Heart right ventricle (tissue), 16 donors: ENCODE measurements around the gene RAD51B. TPM values are rescaled to one million over a fixed set of nuclear protein-coding genes. Genes with fewer than 3 reads are reported as not detected.

Source experiments
- ATAC-seq, 8 donors: fragments of 200-7000 bp; cut with Tn5 transposase; one replicate each; pipeline ENCODE4 v1.9.1; 2020; ENCODE audit warnings: mild to moderate bottlenecking in 8 of 8, moderate library complexity in 8 of 8, moderate number of reproducible peaks in 1 of 8
- DNase-seq, 2 donors: peaks; one replicate each; pipeline ENCODE4 v3.0.0-alpha.2; 2020
- H3K27ac ChIP-seq, 10 donors: fragments of 200-600 bp; sonication (generic) in 2 of 10; one replicate each; pipeline versions ENCODE4 v1.5.0 to v1.8.0; 2020 to 2022; ENCODE audit warnings: mild to moderate bottlenecking in 3 of 10
- H3K27me3 ChIP-seq, 7 donors: fragments of 200-600 bp; one replicate each; pipeline ENCODE4 v1.8.0; 2021 to 2022; ENCODE audit warnings: mild to moderate bottlenecking in 2 of 7
- H3K36me3 ChIP-seq, 9 donors: fragments of 200-600 bp; sonication (generic) in 1 of 9; one replicate each; pipeline versions ENCODE4 v1.5.0 to v1.8.0; 2020 to 2022; ENCODE audit warnings: mild to moderate bottlenecking in 2 of 9
- H3K4me1 ChIP-seq, 9 donors: fragments of 200-600 bp; sonication (generic) in 1 of 9; one replicate each; pipeline versions ENCODE4 v1.5.0 to v1.8.0; 2020 to 2022; ENCODE audit warnings: mild to moderate bottlenecking in 4 of 9
- H3K4me3 ChIP-seq, 10 donors: fragments of 200-600 bp; sonication (generic) in 2 of 10; one replicate each; pipeline versions ENCODE4 v1.5.0 to v1.8.0; 2020 to 2022; ENCODE audit warnings: mild to moderate bottlenecking in 7 of 10, moderate library complexity in 2 of 10
- H3K9me3 ChIP-seq, 11 donors: fragments of 200-600 bp in 10 of 11; sonication (generic) in 2 of 11; one replicate each; pipeline versions ENCODE4 v1.5.0 to v1.8.0; 2013 to 2022; ENCODE audit warnings: mild to moderate bottlenecking in 2 of 11, control low read depth in 1 of 11, moderate library complexity in 1 of 11
- CTCF ChIP-seq, 9 donors: fragments of 200-600 bp; sonication (generic) in 2 of 9; IDR thresholded peaks; one replicate each; pipeline versions ENCODE4 v1.5.0 to v1.8.0; 2021 to 2022; ENCODE audit warnings: antibody characterized with exemption in 9 of 9, mild to moderate bottlenecking in 5 of 9, moderate library complexity in 1 of 9
- WGBS, 2 donors: extraction: QIAGEN DNeasy Blood & Tissue Kit; methylation state at CpG; one replicate each; pipeline ENCODE4 v1.1.7; 2013; ENCODE audit warnings: inconsistent platforms in 1 of 2; 5-methylcytosine and 5-hydroxymethylcytosine counted together
- intact Hi-C, 10 donors: fragments of 100-400 bp; cut with DNase I; formaldehyde crosslinking; loops; one replicate each; pipeline versions ENCODE4 v1.11.1 to v1.14.2; 2022
- polyA plus RNA-seq, 2 donors: library from polyadenylated mRNA; stranded (reverse); fragments of 200-250 nt; gene quantifications; one replicate each; pipeline ENCODE4 v1.2.3, GENCODE V29; 2013
- total RNA-seq, 10 donors: library from RNA; stranded (reverse); fragmentation: NEBNext Ultra II Directional in 3 of 10; extraction: Animal tissue kit (Norgen Biotek cat#: 25700) in 3 of 10; gene quantifications; one replicate each; pipeline versions ENCODE4 v1.2.1 to v1.2.4, GENCODE V29; 2021 to 2023
- donor health status: Arrhythmogenic right ventricular cardiomyopathy.
- donor health status: ischemic (EF 13 %, LVEDD 7.1; RV severe dilation, severe dysfunction).
- donor health status: healthy with polysubstance abuse.
- donor health status: DM: no; HTN: yes; CAD: no.
- donor health status: DM: no; HTN: no; CAD: no.
- donor health status: ischemic (EF 25% LVEDD 6.9; RV normal size, moderate dysfunction).
- donor health status: ischemic (EF 25% LVEDD 5.7; RV mildly dilated, moderate dysfunction).
- donor health status: healthy.
- donor health status: DM: yes; HTN: yes; CAD: no.
- donor health status: Ischemic cardiomyopathy.
- donor health status: ischemic (EF 35%, LVEDD 5.7; RV mildly dilated, moderate dysfunction).
- donor health status: nonischemic (EF 11% LVEDD 7.7; RV severe dilation, severe dysfunction).
- donor health status: DM: yes; HTN: yes; CAD: no.
- donor health status: PGD.
- donor health status: ischemic (EF 29% LVEDD 5.4; RV normal size, mild dysfunction).
- donor health status: nonischemic (EF 23%, LVEDD 6.1; RV moderate dilation, normal function).

RAD51B gene
- total and polyA plus RNA-seq, 12 donors = 0.88 to 8.6 (median 3.5) TPM

DNA sequence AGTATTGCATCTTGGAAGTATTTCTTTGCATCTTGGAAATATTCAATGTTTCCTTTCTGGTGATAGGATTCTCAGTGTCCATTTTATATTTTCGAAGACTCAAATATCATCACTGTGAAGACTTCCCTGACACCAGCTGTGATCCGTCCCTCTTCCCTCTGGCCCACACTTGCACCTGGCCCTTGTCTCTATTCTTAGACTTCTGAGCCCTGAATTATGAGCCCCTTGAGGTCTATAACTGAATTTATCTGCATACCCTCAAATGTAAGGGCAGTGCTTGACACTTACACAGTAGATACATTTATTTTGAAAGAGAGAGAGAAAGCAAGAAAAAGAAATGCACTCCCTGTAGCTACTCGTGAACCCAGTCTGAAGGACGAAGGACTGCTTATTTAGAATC is 596.6 kb downstream of the RAD51B start:
- Histone ChIP-seq H3K4me3 (no peak overlapping the region), H3K9me3 (no peaks in the 10 kb centered on the region), H3K4me1 (peaks cover 0 to 24% (median 4%) of the 10 kb centered on the region in 9 donors), H3K27ac (no peak overlapping the region), H3K27me3 (no peaks in the 10 kb centered on the region), H3K36me3 (no peaks in the 10 kb centered on the region)
- DNase-seq (no peak), ATAC-seq (no peak)
- TF ChIP-seq CTCF (IDR thresholded peaks at IDR 0.05) = no peak
- intact Hi-C loops = no loop called here
- 89 to 91% methylated on average over 4 of the region's 4 CpGs for WGBS, 2 donors

GRCh38 chr14:68417009-68417650 is 597.6 kb downstream of the RAD51B start:
- Histone ChIP-seq H3K27ac (no peak overlapping the region), H3K27me3 (no peaks in the 10 kb centered on the region), H3K9me3 (no peaks in the 10 kb centered on the region), H3K36me3 (no peaks in the 10 kb centered on the region), H3K4me1 (peaks cover 0 to 25% (median 4%) of the 10 kb centered on the region in 9 donors), H3K4me3 (no peak overlapping the region)
- TF ChIP-seq CTCF (IDR thresholded peaks at IDR 0.05) = no peak
- DNase-seq = no peak
- no peak for ATAC-seq
- intact Hi-C loops = no loop called here
- WGBS, 2 donors = 95 to 97% methylated on average over 5 of the region's 5 CpGs

GRCh38 chr14:68418174-68419118 is 598.9 kb downstream of the RAD51B start:
- 73 to 83% methylated on average over 3 of the region's 3 CpGs for WGBS, 2 donors
- intact Hi-C loops = no loop called here
- no peak for TF ChIP-seq CTCF (IDR thresholded peaks at IDR 0.05)
- H3K27me3 ChIP-seq = no peaks in the 10 kb centered on the region
- ATAC-seq (no peak), DNase-seq (no peak)
- peaks cover 0 to 25% (median 4%) of the 10 kb centered on the region in 9 donors for H3K4me1 ChIP-seq
- H3K9me3 ChIP-seq = no peaks in the 10 kb centered on the region
- no peak overlapping the region for H3K27ac ChIP-seq
- H3K4me3 ChIP-seq = no peak overlapping the region
- H3K36me3 ChIP-seq = no peaks in the 10 kb centered on the region

GRCh38 chr14:68420350-68420749 is 600.8 kb downstream of the RAD51B start:
- no peaks in the 10 kb centered on the region for H3K9me3 ChIP-seq
- WGBS, 2 donors = 68 to 86% methylated on average over 5 of the region's 5 CpGs
- peaks cover 0 to 14% (median 3%) of the 10 kb centered on the region in 9 donors for H3K4me1 ChIP-seq
- no peak overlapping the region for H3K27ac ChIP-seq
- intact Hi-C loops = no loop called here
- no peak for DNase-seq
- H3K36me3 ChIP-seq = no peaks in the 10 kb centered on the region
- no peak for ATAC-seq
- H3K4me3 ChIP-seq = no peak overlapping the region
- TF ChIP-seq CTCF (IDR thresholded peaks at IDR 0.05) = no peak
- no peaks in the 10 kb centered on the region for H3K27me3 ChIP-seq
